HG03045 (cell line): ENCODE results near the gene NAV2.

Source experiments
- ATAC-seq: cut with Tn5 transposase; IDR thresholded peaks from one replicate; pipeline ENCODE4 v1.9.1; 2021; ENCODE audit warnings: mild to moderate bottlenecking, moderate library complexity; ENCODE audit not compliant: unreplicated experiment

NAV2 gene

DNA sequence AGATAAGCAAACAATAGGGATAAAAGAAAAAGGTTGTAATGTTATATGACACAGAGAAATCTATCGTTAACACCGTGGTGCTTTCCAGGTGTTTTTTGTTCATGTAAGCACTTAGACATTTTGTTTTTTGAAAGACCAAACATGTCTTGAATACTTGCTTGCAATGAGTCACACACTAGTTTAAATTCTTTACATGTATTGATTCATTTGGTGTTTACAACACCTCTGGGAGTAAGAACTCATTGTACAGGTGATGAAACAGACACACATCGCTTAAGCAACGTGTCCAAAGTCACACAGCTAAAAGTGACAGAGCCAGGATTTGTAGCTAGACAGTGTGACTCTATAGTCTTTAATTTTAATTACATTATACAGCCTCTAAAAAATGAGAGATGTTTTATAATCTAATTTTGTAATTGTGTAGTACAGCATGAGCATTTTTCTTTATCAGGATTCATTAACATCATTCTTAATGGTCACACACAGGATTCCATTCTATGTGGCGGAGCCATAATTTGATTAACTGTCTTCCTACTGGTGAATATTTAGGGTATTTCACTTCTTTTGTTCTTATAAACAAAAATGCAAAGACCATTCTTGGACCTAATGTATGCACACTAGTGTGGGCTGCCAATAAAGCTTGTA is 298.8 kb downstream of the NAV2 start:
- ATAC-seq, result no peak

DNA sequence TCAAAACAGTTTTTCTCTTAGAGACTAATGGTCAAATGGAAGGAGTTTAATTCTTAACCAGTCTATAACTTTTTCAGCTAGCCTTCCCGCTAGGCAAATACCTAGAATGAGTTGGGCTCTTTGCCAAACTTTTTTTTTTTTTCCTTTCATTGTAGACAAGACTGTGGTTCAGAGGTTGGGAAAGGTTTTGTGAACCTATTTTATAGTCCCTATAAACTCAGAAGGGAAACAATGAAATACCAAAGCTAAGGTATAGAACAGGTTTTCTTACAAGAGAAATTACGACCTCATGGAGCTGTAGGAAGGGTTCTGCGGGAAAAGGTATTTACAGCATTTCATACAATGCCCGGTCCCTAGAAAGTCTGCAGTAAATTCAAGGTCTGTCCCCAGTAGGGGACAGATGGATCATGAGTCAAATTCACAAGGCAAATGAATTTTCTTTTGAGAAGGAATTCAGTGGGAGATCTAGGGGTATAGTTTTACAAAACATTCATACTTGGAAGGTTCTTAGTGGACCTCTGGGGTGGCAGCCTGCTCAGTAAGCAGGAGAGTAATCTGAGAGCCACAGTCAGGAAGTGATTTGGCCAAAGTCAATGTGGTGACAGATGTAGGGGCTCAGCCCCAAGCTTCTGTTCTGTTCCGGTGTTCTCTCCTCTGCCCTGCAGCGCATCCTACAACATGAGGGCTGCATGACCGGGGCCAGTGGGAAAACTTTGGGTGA is 300.9 kb downstream of the NAV2 start:
- no peak for ATAC-seq

DNA sequence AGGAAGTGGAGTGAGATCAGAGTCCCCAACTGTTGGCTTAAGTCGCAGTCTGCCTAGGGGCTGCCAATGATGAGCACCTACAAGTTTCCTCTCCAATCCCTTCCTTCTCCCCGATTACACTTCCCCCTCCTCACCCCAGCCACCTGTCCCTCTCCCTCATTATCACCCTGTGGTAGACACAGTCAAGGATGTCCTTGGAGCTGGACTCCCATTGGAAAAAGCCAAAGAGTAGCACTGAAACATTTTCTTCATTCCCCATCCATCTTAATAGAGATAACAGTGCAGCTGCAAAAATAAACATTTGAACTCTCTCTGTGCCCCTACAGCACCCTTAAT is 301.4 kb downstream of the NAV2 start:
- no peak for ATAC-seq

DNA sequence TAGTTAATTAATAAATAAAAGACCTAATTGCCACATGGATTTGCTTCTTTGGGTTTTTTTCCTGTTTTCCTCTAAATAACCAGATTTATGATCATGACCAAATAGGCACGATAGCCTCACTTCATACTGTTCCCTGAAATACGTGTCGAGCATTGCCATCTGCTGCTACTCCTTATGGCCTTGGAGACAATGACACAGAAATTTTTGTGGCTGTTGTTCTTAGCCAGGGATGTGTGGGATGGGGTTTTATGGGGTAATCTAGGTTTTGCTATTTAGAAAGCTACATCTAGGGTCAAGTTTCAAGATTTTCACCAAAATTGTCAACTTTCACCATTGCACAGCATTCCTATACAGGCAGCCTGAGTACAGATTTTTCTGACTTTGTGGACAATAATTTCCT is 302.5 kb downstream of the NAV2 start:
- ATAC-seq, result no peak

DNA sequence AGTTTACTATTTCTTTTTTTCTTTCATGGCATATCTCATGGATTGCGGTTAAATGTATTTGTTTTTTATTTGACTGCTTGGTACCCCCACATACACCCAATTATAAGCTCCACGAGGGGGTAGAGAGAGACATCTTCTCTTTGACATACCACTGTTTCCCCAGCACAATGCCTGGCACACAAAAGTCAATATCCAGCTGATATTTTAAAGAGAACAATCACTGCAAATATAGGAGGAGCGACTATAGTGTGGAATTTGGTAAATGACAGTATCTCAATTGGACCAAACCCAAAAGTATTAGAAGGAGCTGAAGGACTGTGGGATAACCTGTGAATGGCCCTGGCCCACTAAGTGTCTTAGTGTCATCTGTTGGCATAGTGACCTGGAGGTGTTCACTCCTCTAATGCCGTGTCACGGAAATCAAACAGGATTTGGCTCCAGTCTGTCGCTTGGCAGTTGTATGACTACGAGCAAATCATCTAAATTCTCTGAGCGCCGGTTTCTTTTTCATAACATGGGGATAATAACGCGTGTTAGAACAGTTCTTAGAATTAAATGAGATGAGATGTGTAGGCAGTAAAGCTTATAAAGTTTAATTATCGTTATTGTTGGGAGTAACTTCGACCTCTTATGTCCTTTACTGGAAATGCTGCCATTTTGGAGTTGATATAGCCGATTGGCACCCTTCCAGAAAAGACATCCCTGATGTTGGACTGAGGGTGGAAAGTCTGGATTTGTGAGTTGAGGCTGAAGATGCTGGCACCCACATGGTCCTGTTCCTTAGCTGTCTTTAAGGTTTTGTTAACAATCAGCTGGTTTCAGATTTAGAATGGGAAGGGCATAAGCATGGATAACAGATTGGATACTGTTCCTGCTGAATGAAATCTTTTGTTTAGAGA is 303.1 kb downstream of the NAV2 start:
- no peak for ATAC-seq

DNA sequence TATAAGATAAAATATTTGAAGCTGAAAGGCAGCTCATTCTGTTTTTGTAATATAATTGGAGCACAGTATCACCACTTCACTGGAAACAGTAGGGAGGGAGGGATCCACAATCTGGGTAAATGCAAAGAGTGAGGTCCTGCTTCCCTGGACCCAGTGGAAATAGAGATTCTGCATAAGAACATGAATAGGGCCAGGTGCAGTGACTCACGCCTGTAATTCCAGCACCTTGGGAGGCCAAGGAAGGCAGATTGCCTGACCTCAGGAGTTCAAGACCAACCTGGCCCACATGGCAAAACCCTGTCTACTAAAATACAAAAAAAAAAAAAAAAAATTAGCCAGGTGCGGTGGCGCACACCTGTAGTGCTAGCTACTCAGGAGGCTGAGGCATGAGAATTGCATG is 303.9 kb downstream of the NAV2 start:
- no peak for ATAC-seq

DNA sequence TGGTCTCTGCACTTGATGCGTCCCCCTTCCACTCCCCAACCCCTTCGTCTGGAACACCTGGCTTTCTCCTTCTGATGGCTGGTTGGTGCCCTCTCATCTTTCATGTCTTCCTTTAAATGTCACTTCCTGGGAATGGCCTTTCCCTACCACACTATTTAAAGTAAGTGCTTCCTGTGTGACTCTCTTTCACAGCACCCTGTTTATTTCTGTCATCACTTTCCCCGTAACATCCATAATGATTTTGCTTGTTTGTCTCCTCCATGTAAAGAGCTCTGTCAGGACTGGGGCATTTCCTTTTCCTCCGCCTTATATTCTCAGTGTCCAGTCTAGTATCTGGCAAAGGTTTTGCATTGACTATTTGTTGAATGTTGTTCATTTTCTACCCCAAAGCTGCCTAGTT is 304.7 kb downstream of the NAV2 start:
- no peak for ATAC-seq

DNA sequence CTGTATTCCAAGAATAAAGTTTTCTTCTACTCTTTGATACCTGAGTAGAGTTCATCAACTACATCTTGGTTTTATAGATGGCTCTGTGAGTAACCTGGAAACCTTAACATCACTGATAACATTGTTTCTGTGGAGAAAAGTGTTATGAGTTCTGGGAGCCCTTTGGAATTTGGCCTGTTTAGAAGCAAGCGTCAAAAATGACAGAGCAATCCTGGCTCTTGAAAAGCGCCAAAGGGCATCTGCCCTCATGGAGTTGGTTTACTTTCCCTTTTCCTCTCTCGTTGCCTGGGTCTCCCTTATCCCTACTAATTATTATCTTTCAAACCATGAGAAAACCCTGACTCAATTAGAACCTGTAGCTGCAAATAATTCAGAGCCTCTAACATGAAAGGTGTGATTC is 307.6 kb downstream of the NAV2 start:
- ATAC-seq, result no peak

DNA sequence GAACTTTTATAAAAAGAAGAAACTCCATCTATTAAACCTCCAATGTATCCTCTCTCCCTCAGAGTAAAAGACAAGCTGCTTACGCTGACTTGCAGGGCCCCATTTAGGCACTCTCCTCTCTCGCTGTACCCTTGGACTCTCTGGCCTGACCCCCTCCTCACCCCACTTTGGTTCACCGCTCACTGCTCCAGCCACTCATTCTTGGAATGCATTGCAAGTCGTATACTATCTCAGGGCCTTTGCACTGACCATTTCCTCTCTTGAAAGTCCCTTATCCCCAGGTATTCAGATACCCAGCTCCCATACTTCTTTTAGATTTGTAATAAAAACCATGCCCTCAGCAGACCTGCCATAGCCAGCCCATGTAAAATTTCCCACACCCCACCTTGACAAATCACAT is 308.1 kb downstream of the NAV2 start:
- no peak for ATAC-seq

DNA sequence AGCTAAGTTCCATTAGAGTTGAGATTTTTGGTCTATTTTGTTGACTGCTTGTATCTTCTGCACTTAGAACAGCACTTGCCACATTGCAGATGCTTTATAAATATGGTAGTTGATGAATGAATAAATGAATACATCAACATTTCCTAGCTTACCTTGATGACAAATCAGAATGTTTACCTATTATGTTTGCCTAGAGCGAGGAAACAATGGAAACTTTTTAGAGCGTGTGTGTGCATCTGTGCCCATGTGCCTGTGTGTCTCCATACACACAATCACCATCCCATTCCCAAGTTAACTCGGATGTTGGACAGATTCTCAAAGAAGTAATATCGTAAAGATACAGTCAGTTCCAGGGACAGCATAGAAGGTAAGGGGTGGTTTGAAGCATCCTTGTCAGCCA is 308.6 kb downstream of the NAV2 start:
- no peak for ATAC-seq

DNA sequence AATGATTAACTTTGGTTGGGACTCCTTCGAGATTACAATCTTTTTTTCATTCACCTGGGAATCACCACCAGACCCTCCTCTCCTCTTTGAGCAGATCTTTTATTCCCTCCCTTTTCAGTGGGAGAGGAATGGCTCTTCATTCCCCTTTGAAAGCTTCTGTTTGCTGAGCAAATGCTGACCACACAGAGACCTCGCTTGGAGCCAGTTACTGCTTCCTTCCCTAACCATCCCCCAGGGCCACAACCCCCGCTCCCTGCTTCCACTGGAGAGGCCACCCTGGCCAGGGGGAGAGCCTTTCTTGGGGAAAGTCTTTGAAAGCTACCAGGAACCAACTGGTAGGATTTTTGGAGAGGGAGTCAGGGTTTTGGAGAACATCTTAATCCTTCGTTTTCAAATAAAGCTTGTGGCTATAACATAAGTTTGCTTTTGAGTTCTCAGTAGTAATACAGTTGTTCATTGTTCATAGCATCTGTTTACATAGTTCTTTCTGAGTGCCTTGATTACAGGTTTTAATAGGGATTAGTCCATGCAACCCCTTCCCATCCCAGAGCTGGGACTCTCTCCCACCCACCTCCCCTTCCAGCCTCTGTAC is 309.2 kb downstream of the NAV2 start:
- ATAC-seq, result no peak

DNA sequence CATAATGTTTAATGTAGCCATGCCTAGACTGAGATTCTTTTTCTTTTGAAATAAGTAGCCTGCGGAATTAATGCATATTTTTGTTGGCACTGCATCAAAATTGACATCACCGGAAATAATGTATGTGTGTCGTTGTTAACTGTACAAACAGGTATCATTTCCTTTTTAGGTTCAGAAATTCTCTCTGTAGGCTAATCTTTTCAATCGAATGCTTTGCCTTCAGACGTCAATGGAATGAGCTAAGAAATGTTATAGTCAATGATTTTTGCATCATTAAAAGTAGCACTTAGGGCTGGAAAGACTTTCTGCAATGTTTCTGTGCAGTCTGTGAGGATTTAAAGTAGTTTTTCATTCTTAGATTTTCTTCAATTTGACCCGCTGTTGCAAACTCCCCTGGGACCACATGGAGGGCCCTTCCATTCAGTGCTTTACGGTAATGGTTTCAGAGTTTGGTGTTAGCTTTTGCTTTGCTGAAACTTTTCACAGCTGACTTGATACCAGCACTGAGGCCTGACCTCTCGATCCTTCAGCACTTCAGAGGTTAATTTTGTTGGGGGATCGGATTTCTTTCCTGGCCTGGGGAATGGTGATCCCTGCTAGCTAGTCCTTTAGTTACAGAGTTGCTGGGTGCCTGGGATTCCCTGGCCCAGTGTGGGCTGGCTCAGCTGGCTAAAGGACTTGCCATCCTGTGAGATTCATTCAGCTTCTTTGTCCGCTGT is 309.9 kb downstream of the NAV2 start:
- ATAC-seq, result no peak

DNA sequence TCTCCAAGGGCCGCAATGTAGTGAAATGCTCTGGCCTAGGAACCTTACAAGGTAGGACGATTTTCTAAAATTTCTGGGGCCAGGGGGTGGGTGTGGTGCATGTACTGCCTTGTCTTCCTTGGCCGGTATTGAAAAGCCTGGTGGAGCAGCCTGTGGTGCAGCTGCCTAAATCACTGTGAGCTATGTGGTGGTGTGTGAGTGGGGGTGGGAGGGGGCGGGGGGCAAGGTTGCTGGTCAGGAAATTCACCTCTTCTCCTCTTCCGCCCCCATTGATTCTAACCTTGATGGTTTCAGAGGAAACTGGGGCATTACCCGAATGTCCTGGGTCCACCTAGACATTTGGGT is 310.4 kb downstream of the NAV2 start:
- ATAC-seq, result no peak

DNA sequence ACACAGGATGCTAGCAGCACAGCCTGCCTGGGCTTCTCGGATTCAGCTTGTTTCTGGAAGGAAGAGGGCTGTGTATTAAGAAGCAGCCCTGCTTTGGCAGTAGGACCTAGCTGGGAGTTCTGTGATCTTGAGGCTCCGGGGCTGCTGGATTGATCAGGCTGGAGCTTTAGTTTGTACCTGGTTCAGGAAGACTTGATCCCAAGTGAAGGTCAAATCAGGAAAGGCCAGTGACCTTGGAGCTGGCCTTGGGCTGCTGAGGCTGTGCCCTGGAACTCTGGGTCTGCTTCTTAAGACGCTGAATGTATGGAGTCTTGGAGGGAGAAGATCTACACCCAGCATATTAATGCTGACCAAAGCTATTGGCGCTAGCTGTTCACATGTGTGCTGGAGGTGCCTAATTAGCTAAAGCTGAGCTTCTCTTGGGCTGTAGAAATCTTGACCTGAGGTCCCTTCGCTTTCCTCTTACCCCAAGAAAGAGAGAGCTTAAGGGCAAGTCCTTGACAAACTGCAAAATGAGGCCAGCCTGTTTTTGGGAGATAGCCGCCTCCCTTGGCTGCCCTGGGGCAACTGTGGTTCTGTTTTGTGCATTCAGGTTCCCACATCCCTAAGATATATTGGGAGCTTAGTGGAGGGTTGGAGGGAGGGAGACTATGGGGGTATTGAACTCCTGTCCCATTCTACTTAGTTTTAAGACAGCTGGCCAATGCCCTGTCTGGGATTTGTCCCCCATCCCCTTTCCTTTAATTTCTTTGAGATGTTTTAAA is 311.7 kb downstream of the NAV2 start:
- ATAC-seq, result no peak

DNA sequence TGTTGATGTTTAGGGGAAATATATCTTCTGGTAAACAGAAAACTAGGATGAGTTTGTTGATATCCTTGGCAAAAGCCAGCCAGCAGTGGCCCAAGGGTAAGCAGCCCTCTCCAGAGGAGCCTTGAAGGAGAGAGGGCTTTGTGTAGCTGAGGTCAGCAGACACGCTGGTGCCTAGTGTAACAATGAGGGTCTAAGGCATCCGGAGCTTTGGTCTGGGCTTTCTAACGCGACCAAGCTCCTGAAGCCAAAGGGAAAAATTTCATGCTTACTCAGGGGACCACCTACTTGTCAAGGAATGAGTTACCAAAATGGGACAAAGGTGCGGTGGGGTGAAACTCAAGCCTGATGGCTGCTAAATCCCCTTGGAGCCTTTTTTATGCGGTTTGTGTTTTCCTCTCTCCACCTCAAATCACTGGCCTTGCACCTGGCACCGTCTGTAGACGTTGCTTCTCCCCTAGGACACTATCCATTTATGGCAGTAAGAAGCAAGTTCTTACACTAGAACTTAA is 312.7 kb downstream of the NAV2 start:
- ATAC-seq, result no peak

DNA sequence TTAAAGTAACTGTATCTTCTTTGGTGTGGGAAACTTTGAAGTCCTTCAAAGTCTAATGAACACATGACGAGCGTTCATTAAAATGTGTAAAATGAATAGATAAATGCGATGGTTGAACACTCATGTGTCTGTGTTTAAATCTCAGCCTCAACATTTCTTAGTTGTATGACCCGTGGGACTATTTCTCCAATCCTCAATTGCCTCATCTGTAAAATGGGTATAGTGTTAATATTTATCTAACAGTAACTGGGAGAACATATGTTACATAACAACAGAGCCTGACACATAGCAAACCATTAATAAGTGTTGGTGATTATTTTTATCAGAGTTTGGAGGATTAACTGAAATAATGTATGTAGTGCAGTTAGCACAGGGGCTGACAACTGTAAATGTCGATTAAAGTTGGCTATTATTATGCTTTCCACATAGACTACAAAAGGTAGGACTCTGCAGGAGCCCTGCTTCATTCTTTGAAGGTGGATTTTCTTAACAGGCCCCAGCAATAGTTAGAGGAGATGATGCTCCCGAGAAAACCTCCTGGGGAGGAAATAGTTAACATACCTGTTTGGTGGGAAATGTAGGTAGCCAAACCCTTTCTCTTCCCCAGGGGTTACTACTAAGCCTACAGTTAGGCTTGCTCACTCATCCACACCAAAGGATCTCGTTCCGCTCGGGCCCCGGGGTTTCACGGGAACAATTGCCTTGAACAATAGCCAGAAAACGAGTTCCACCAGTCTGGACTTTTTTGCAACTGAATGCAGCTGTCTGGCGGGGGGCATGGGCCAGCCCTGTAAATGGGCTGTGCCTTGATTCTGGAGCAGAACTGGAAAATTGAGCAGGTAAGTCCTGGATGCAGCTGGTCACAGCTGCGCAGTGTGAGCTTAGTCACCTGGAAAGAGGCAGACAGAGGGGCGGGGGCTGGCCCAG is 314.3 kb downstream of the NAV2 start:
- no peak for ATAC-seq

DNA sequence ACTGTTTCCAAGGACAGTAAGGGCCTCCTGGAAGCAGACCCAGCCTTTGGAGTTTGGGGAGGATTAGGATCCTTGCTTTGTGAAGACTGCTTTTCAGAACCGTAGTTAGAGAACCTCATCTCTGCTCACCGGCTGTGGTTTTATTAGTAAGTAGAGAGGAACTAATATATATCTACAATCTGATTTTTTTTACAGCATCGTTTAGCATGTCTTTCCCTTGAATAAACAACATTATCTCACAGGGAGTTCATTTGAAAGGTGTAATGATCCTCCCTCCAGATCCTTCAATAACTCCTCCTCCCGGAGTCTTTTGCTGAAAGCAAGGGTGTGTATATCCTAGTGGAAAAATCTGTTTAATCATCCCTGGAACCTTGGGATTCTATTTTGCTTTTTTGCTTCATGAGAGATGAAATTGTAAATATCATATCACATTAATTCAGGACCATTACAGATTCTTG is 314.9 kb downstream of the NAV2 start:
- no peak for ATAC-seq

DNA sequence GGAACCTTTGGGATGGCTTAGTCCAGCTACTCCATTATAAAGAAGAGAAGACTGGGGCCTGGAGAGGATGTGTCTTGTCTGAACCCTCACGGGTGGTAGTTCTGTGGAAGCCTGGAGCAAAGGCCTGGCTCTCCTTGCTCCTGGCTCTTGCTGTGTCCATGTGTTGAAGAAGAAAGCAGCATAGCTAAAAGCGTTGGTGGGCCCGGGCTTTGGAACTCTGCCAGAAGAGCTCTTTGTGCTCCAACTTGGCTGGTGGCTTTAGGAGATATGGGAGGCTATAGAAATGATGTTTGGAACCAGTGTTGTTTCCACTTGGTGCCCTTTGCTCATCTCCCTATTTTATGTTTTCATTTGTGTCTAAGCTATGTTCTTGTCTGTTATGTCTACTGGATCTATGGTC is 316.6 kb downstream of the NAV2 start:
- ATAC-seq, result no peak

DNA sequence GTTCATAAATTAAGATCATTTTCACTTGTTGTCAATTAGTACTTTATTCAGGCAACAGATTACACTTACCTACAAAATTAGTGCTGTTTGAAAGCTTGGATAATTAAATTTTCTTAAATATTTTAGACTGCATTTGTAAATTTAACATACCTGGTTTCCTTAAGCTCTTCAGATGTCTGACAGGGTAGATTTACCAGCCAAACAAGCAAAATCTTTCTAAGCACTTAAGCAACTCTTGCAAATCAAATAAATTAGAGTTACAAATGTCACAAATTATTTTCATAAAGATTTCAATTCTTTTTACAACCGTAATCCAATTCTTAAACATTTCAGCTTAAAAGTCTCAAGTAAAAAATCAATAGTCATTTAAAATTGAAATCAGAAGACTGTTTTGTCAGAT is 317.8 kb downstream of the NAV2 start:
- ATAC-seq, result no peak
